COR-L47 (cell line): ENCODE data around the gene SERPINB1.
"Not testable (repeated sequence)": the region's sequence is repeated elsewhere in the genome, so short reads cannot be mapped to it uniquely, and the experiment has no call there.

ENCODE experiments used
- DNase-seq: peaks from one replicate; lab custom pipeline; 2025; lab: John Stamatoyannopoulos, UW

Gene SERPINB1

GRCh38 chr6:2841264-2842138, at the start of gene SERPINB1:
TSS of gene SERPINB1 (minus strand) at chr6:2841863. CDS start at chr6:2840586, 1,277 bp downstream.
- peak; percentile 16 for DNase-seq

GRCh38 chr6:2890976-2891767, 49.5 kb upstream of the SERPINB1 start:
- DNase-seq = no peak

- no peak for DNase-seq
Measured at GRCh38 chr6:2885967-2886735, 44.5 kb upstream of the SERPINB1 start.

GRCh38 chr6:2884804-2885203, 43.1 kb upstream of the SERPINB1 start:
- DNase-seq = no peak

GRCh38 chr6:2883673-2884072, 42.0 kb upstream of the SERPINB1 start:
- no peak for DNase-seq

- no peak for DNase-seq
Measured at GRCh38 chr6:2881423-2881822, 39.8 kb upstream of the SERPINB1 start.

GRCh38 chr6:2880156-2880555, 38.5 kb upstream of the SERPINB1 start:
- DNase-seq = not testable (repeated sequence)

- DNase-seq = no peak
Measured at GRCh38 chr6:2877960-2878359, 36.3 kb upstream of the SERPINB1 start.

- no peak for DNase-seq
Measured at GRCh38 chr6:2877057-2877882, 35.6 kb upstream of the SERPINB1 start.

- DNase-seq = no peak
Measured at GRCh38 chr6:2876210-2877056, 34.8 kb upstream of the SERPINB1 start.

GRCh38 chr6:2875359-2876191, 33.9 kb upstream of the SERPINB1 start:
- DNase-seq = no peak

GRCh38 chr6:2873643-2874042, 32.0 kb upstream of the SERPINB1 start:
- DNase-seq = no peak

GRCh38 chr6:2872423-2873358, 31.0 kb upstream of the SERPINB1 start:
- DNase-seq = no peak

- no peak for DNase-seq
Measured at GRCh38 chr6:2871953-2872352, 30.3 kb upstream of the SERPINB1 start.

- DNase-seq = no peak
Measured at GRCh38 chr6:2871102-2871501, 29.4 kb upstream of the SERPINB1 start.

- DNase-seq = no peak
Measured at GRCh38 chr6:2870046-2870636, 28.5 kb upstream of the SERPINB1 start.

- no peak for DNase-seq
Measured at GRCh38 chr6:2868637-2869036, 27.0 kb upstream of the SERPINB1 start.
